ENCODE data around the gene DPY19L3.
"Not testable (repeated sequence)": the region's sequence is repeated elsewhere in the genome, so short reads cannot be mapped to it uniquely, and the experiment has no call there.

DPY19L3 gene

GRCh38 chr19:32483574-32483973, 78.0 kb downstream of the DPY19L3 start:
- Histone ChIP-seq H3K36me3 (ENCODE audit: control insufficient read depth, insufficient read depth, low read length) (no peaks in the 10 kb centered on the region), H3K27me3 (ENCODE audit: control insufficient read depth, insufficient read depth, low read length) (no peaks in the 10 kb centered on the region), H3K4me3 (ENCODE audit: low read length) (no peak overlapping the region), H3K4me1 (ENCODE audit: control insufficient read depth, insufficient read depth, low read length) (no peaks in the 10 kb centered on the region), H3K9me3 (ENCODE audit: control insufficient read depth, low read length) (no peaks in the 10 kb centered on the region), H3K9ac (ENCODE audit: low read length) (no peak overlapping the region)

- H3K4me3 ChIP-seq (ENCODE audit: low read length), result no peak overlapping the region
- no peak overlapping the region for H3K9ac ChIP-seq (ENCODE audit: low read length)
- no peaks in the 10 kb centered on the region for H3K36me3 ChIP-seq (ENCODE audit: control insufficient read depth, insufficient read depth, low read length)
- H3K9me3 ChIP-seq (ENCODE audit: control insufficient read depth, low read length), result no peaks in the 10 kb centered on the region
- H3K27me3 ChIP-seq (ENCODE audit: control insufficient read depth, insufficient read depth, low read length), result no peaks in the 10 kb centered on the region
- H3K4me1 ChIP-seq (ENCODE audit: control insufficient read depth, insufficient read depth, low read length), result no peaks in the 10 kb centered on the region
These were observed 84.4 kb downstream of the DPY19L3 start for GRCh38 chr19:32489971-32490370.

- H3K4me1 ChIP-seq (ENCODE audit: control insufficient read depth, insufficient read depth, low read length), result no peaks in the 10 kb centered on the region
- H3K4me3 ChIP-seq (ENCODE audit: low read length), result no peak overlapping the region
- H3K9me3 ChIP-seq (ENCODE audit: control insufficient read depth, low read length), result no peaks in the 10 kb centered on the region
- no peaks in the 10 kb centered on the region for H3K36me3 ChIP-seq (ENCODE audit: control insufficient read depth, insufficient read depth, low read length)
- H3K9ac ChIP-seq (ENCODE audit: low read length), result no peak overlapping the region
- H3K27me3 ChIP-seq (ENCODE audit: control insufficient read depth, insufficient read depth, low read length), result no peaks in the 10 kb centered on the region
These were observed 91.8 kb downstream of the DPY19L3 start for GRCh38 chr19:32497391-32497790.

- no peaks in the 10 kb centered on the region for H3K9me3 ChIP-seq (ENCODE audit: control insufficient read depth, low read length)
- no peaks in the 10 kb centered on the region for H3K27me3 ChIP-seq (ENCODE audit: control insufficient read depth, insufficient read depth, low read length)
- no peaks in the 10 kb centered on the region for H3K36me3 ChIP-seq (ENCODE audit: control insufficient read depth, insufficient read depth, low read length)
- no peaks in the 10 kb centered on the region for H3K4me1 ChIP-seq (ENCODE audit: control insufficient read depth, insufficient read depth, low read length)
- no peak overlapping the region for H3K4me3 ChIP-seq (ENCODE audit: low read length)
- no peak overlapping the region for H3K9ac ChIP-seq (ENCODE audit: low read length)
These were observed 93.2 kb downstream of the DPY19L3 start for GRCh38 chr19:32498648-32499200.

GRCh38 chr19:32512498-32512897, 106.9 kb downstream of the DPY19L3 start:
- not testable (repeated sequence) for H3K4me1 ChIP-seq (ENCODE audit: control insufficient read depth, insufficient read depth, low read length); H3K9ac ChIP-seq (ENCODE audit: low read length); H3K27me3 ChIP-seq (ENCODE audit: control insufficient read depth, insufficient read depth, low read length); H3K4me3 ChIP-seq (ENCODE audit: low read length); H3K36me3 ChIP-seq (ENCODE audit: control insufficient read depth, insufficient read depth, low read length); H3K9me3 ChIP-seq (ENCODE audit: control insufficient read depth, low read length)

GRCh38 chr19:32519023-32519422, 113.5 kb downstream of the DPY19L3 start:
- H3K4me1 ChIP-seq (ENCODE audit: control insufficient read depth, insufficient read depth, low read length), result no peaks in the 10 kb centered on the region
- no peaks in the 10 kb centered on the region for H3K27me3 ChIP-seq (ENCODE audit: control insufficient read depth, insufficient read depth, low read length)
- no peak overlapping the region for H3K4me3 ChIP-seq (ENCODE audit: low read length)
- H3K9me3 ChIP-seq (ENCODE audit: control insufficient read depth, low read length), result no peaks in the 10 kb centered on the region
- H3K36me3 ChIP-seq (ENCODE audit: control insufficient read depth, insufficient read depth, low read length), result no peaks in the 10 kb centered on the region
- no peak overlapping the region for H3K9ac ChIP-seq (ENCODE audit: low read length)

GRCh38 chr19:32522967-32523366, 117.4 kb downstream of the DPY19L3 start:
- Histone ChIP-seq H3K27me3 (ENCODE audit: control insufficient read depth, insufficient read depth, low read length) (no peaks in the 10 kb centered on the region), H3K4me1 (ENCODE audit: control insufficient read depth, insufficient read depth, low read length) (no peaks in the 10 kb centered on the region), H3K36me3 (ENCODE audit: control insufficient read depth, insufficient read depth, low read length) (no peaks in the 10 kb centered on the region), H3K4me3 (ENCODE audit: low read length) (no peak overlapping the region), H3K9ac (ENCODE audit: low read length) (no peak overlapping the region), H3K9me3 (ENCODE audit: control insufficient read depth, low read length) (no peaks in the 10 kb centered on the region)

- no peaks in the 10 kb centered on the region for H3K36me3 ChIP-seq (ENCODE audit: control insufficient read depth, insufficient read depth, low read length)
- no peak overlapping the region for H3K9ac ChIP-seq (ENCODE audit: low read length)
- no peaks in the 10 kb centered on the region for H3K4me1 ChIP-seq (ENCODE audit: control insufficient read depth, insufficient read depth, low read length)
- H3K4me3 ChIP-seq (ENCODE audit: low read length), result no peak overlapping the region
- H3K9me3 ChIP-seq (ENCODE audit: control insufficient read depth, low read length), result no peaks in the 10 kb centered on the region
- no peaks in the 10 kb centered on the region for H3K27me3 ChIP-seq (ENCODE audit: control insufficient read depth, insufficient read depth, low read length)
These were observed 121.3 kb downstream of the DPY19L3 start for GRCh38 chr19:32526895-32527294.

- Histone ChIP-seq H3K9me3 (ENCODE audit: control insufficient read depth, low read length) (no peaks in the 10 kb centered on the region), H3K27me3 (ENCODE audit: control insufficient read depth, insufficient read depth, low read length) (no peaks in the 10 kb centered on the region), H3K9ac (ENCODE audit: low read length) (no peak overlapping the region), H3K36me3 (ENCODE audit: control insufficient read depth, insufficient read depth, low read length) (no peaks in the 10 kb centered on the region), H3K4me1 (ENCODE audit: control insufficient read depth, insufficient read depth, low read length) (no peaks in the 10 kb centered on the region), H3K4me3 (ENCODE audit: low read length) (no peak overlapping the region)
These were observed 125.2 kb downstream of the DPY19L3 start for GRCh38 chr19:32530773-32531172.

GRCh38 chr19:32532233-32532632, 126.7 kb downstream of the DPY19L3 start:
- Histone ChIP-seq H3K4me1 (ENCODE audit: control insufficient read depth, insufficient read depth, low read length) (no peaks in the 10 kb centered on the region), H3K9me3 (ENCODE audit: control insufficient read depth, low read length) (no peaks in the 10 kb centered on the region), H3K36me3 (ENCODE audit: control insufficient read depth, insufficient read depth, low read length) (no peaks in the 10 kb centered on the region), H3K9ac (ENCODE audit: low read length) (no peak overlapping the region), H3K4me3 (ENCODE audit: low read length) (no peak overlapping the region), H3K27me3 (ENCODE audit: control insufficient read depth, insufficient read depth, low read length) (no peaks in the 10 kb centered on the region)
